K562 (cell line): Measurements from ENCODE around the gene ODF4. TPM values are rescaled to one million over a fixed set of nuclear protein-coding genes. Genes with fewer than 3 reads are reported as not detected.
A peak's percentile ranks its signal among the peaks of the same experiment; 100 is the strongest.

Experiments
- ATF7 ChIP-seq: fragments of 450-650 bp; IDR thresholded peaks from 2 replicates; pipeline ENCODE4 v1.7.1; 2014; ENCODE audit warnings: mild to moderate bottlenecking, moderate library complexity
- CBFA2T2 ChIP-seq: fragments of 450-650 bp; conservative IDR thresholded peaks from 2 replicates; pipeline ENCODE4 v1.6.1; 2017; ENCODE audit warnings: mild to moderate bottlenecking
- DMBX1 ChIP-seq: fragments of 250-450 bp; sonication (Bioruptor Pico); IDR thresholded peaks from 2 replicates; pipeline ENCODE4 v1.8.0; 2022; ENCODE audit warnings: inconsistent platforms, mild to moderate bottlenecking, moderate library complexity, borderline replicate concordance
- DPF2 ChIP-seq: fragments of 450-650 bp; IDR thresholded peaks from 2 replicates; pipeline ENCODE4 v1.6.1; 2016
- MED1 ChIP-seq: sonication (generic); formaldehyde crosslinking; IDR thresholded peaks from 2 replicates; pipeline ENCODE4 v1.8.1; 2023; ENCODE audit warnings: missing genetic modification reagents, borderline replicate concordance
- MYBL2 ChIP-seq, 2 experiments: fragments of 450-650 bp in 1 of 2; sonication (generic) in 1 of 2; formaldehyde crosslinking in 1 of 2; IDR thresholded peaks; 2 replicates each; pipeline versions ENCODE4 v1.6.1 to v1.8.1; 2017 to 2022; ENCODE audit warnings: borderline replicate concordance in 1 of 2, inconsistent platforms in 1 of 2, low read depth in 1 of 2, mild to moderate bottlenecking in 1 of 2, missing genetic modification reagents in 1 of 2, moderate library complexity in 1 of 2
- NCOA4 ChIP-seq: fragments of 450-650 bp; IDR thresholded peaks from 2 replicates; pipeline ENCODE4 v1.6.1; 2018; ENCODE audit warnings: mild to moderate bottlenecking; ENCODE audit not compliant: partially characterized antibody
- NFE2 ChIP-seq: IDR thresholded peaks from 2 replicates; pipeline ENCODE4 v1.6.1; 2014; ENCODE audit warnings: antibody characterized with exemption, low read depth
- PHF20 ChIP-seq: fragments of 450-650 bp; IDR thresholded peaks from 2 replicates; pipeline ENCODE4 v1.6.1; 2018; ENCODE audit not compliant: partially characterized antibody
- PTRF ChIP-seq: fragments of 450-650 bp; IDR thresholded peaks from 2 replicates; pipeline ENCODE4 v1.6.1; 2016; ENCODE audit warnings: mild to moderate bottlenecking, missing genetic modification characterization, missing compliant biosample characterization
- RCOR1 ChIP-seq, 2 experiments: IDR thresholded peaks; 2 replicates each; pipeline ENCODE4 v1.6.1; 2012; ENCODE audit warnings: low read depth in 2 of 2, low read length in 2 of 2, borderline replicate concordance in 1 of 2, improper control_type of control experiment in 1 of 2
- SRSF3 ChIP-seq: fragments of 200-400 bp; formaldehyde crosslinking; IDR thresholded peaks from 2 replicates; pipeline ENCODE4 v1.6.1; 2016; ENCODE audit warnings: mild to moderate bottlenecking, low read length, moderate library complexity; ENCODE audit not compliant: insufficient read depth
- ZNF280A ChIP-seq: fragments of 450-650 bp; IDR thresholded peaks from 2 replicates; pipeline ENCODE4 v1.6.1; 2018; ENCODE audit warnings: mild to moderate bottlenecking, low read depth; ENCODE audit not compliant: partially characterized antibody
- ZNF280B ChIP-seq: fragments of 250-450 bp; sonication (Bioruptor Pico); IDR thresholded peaks from 2 replicates; pipeline ENCODE4 v1.5.1; 2021; ENCODE audit warnings: mild to moderate bottlenecking
- ZNF324 ChIP-seq: fragments of 250-450 bp; sonication (Bioruptor Pico); IDR thresholded peaks from 2 replicates; pipeline ENCODE4 v1.4.0; 2020; ENCODE audit warnings: mild to moderate bottlenecking
- polyA plus RNA-seq, 8 experiments: library from polyadenylated mRNA; depleted of rRNA in 4 of 8; stranded (reverse) in 5 of 8; unstranded in 3 of 8; fragments of >200 nt; fragmentation: Nextera tagmentation in 2 of 8; fragmentation: Illumina TruSeq in 1 of 8; extraction: Ambion mirVana in 2 of 8; extraction: Trizol in 1 of 8; gene quantifications; 2 replicates each; pipeline versions ENCODE4 v1.2.1 to v1.2.3, GENCODE V29; 2011 to 2014; ENCODE audit warnings: inconsistent platforms in 1 of 8, missing spikeins in 1 of 8
- total RNA-seq, 7 experiments: library from RNA; depleted of rRNA in 6 of 7; stranded (reverse); fragments of >200 nt in 6 of 7; fragmentation: Illumina TruSeq in 2 of 7; extraction: Trizol in 2 of 7; gene quantifications; 2 replicates each; pipeline versions ENCODE4 v1.2.1 to v1.2.3, GENCODE V29; 2011 to 2021; ENCODE audit warnings: low replicate concordance in 1 of 7
- TF ChIP-seq, protein P1 (sequence below), 2 experiments: fragments of 150-350 bp in 1 of 2; IDR thresholded peaks; 2 replicates each; pipeline ENCODE4 v1.6.1; 2012 to 2016; ENCODE audit warnings: low read depth in 2 of 2, low read length in 2 of 2, mild to moderate bottlenecking in 1 of 2, moderate library complexity in 1 of 2
- TF ChIP-seq, protein P2 (sequence below): sonication (generic); formaldehyde crosslinking; IDR thresholded peaks from 2 replicates; pipeline ENCODE4 v1.8.0; 2022; ENCODE audit warnings: mild to moderate bottlenecking, low read depth, missing genetic modification reagents
- TF ChIP-seq, protein P3 (sequence below): sonication (generic); formaldehyde crosslinking; IDR thresholded peaks from 2 replicates; pipeline ENCODE4 v1.8.0; 2022; ENCODE audit warnings: missing genetic modification reagents, mild to moderate bottlenecking, borderline replicate concordance

Gene ODF4
- total and polyA plus RNA-seq, 9 of the 15 experiments (the other 6 are each of a cell fraction or from before 2014, with no cell fraction given) = not detected

DNA sequence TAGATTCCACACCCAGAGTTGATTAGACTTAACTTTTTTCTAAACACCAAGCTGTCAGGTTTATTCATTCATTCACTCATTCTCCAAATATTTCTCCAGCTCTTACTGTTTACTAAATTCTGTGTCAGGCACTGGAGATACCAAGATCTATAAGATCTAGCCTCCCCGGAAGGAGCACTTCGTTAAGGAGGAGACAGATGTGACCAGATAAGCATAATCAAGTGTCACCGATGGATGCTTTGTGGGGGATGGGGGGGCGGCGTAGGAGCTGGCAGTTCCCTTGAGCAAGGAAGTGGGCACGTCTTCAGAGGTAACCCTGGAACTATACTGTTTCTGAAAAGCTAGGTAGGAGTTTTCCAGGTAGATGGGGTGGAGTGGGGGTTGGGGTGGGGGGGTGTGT lies 47.2 kb downstream of the ODF4 start (continued):
- TF ChIP-seq NFE2 (no peak), MED1 (CRISPR knock-in tag) (no peak), ATF7 (no peak), PHF20 (no peak), RCOR1 (IDR thresholded peaks at IDR 0.05; ENCODE audit: borderline replicate concordance in 1 of 2, low read depth in 2 of 2, low read length in 2 of 2) (peak in 1 of 2 experiments; percentile 70; a peak in 2 of 4 replicates), DMBX1 (CRISPR knock-in tag) (no peak), CBFA2T2 (peak; percentile 69), SRSF3 (no peak), ZNF324 (CRISPR knock-in tag) (no peak), NCOA4 (no peak), PTRF (tag) (no peak), DPF2 (0 out of 2 replicates have a peak, but pooled peaks have one; percentile 49), ZNF280A (no peak), MYBL2 (IDR thresholded peaks at IDR 0.05; ENCODE audit: low read depth) (no peak), MYBL2 (CRISPR knock-in tag; IDR thresholded peaks at IDR 0.05; ENCODE audit: borderline replicate concordance) (no peak), ZNF280B (CRISPR knock-in tag) (no peak)
- TF ChIP-seq, protein P1, sequence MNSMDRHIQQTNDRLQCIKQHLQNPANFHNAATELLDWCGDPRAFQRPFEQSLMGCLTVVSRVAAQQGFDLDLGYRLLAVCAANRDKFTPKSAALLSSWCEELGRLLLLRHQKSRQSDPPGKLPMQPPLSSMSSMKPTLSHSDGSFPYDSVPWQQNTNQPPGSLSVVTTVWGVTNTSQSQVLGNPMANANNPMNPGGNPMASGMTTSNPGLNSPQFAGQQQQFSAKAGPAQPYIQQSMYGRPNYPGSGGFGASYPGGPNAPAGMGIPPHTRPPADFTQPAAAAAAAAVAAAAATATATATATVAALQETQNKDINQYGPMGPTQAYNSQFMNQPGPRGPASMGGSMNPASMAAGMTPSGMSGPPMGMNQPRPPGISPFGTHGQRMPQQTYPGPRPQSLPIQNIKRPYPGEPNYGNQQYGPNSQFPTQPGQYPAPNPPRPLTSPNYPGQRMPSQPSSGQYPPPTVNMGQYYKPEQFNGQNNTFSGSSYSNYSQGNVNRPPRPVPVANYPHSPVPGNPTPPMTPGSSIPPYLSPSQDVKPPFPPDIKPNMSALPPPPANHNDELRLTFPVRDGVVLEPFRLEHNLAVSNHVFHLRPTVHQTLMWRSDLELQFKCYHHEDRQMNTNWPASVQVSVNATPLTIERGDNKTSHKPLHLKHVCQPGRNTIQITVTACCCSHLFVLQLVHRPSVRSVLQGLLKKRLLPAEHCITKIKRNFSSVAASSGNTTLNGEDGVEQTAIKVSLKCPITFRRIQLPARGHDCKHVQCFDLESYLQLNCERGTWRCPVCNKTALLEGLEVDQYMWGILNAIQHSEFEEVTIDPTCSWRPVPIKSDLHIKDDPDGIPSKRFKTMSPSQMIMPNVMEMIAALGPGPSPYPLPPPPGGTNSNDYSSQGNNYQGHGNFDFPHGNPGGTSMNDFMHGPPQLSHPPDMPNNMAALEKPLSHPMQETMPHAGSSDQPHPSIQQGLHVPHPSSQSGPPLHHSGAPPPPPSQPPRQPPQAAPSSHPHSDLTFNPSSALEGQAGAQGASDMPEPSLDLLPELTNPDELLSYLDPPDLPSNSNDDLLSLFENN (IDR thresholded peaks at IDR 0.05; ENCODE audit: low read depth in 2 of 2, low read length in 2 of 2) = no peak
- TF ChIP-seq, protein P2, sequence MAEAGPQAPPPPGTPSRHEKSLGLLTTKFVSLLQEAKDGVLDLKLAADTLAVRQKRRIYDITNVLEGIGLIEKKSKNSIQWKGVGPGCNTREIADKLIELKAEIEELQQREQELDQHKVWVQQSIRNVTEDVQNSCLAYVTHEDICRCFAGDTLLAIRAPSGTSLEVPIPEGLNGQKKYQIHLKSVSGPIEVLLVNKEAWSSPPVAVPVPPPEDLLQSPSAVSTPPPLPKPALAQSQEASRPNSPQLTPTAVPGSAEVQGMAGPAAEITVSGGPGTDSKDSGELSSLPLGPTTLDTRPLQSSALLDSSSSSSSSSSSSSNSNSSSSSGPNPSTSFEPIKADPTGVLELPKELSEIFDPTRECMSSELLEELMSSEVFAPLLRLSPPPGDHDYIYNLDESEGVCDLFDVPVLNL = no peak
- TF ChIP-seq, protein P3, sequence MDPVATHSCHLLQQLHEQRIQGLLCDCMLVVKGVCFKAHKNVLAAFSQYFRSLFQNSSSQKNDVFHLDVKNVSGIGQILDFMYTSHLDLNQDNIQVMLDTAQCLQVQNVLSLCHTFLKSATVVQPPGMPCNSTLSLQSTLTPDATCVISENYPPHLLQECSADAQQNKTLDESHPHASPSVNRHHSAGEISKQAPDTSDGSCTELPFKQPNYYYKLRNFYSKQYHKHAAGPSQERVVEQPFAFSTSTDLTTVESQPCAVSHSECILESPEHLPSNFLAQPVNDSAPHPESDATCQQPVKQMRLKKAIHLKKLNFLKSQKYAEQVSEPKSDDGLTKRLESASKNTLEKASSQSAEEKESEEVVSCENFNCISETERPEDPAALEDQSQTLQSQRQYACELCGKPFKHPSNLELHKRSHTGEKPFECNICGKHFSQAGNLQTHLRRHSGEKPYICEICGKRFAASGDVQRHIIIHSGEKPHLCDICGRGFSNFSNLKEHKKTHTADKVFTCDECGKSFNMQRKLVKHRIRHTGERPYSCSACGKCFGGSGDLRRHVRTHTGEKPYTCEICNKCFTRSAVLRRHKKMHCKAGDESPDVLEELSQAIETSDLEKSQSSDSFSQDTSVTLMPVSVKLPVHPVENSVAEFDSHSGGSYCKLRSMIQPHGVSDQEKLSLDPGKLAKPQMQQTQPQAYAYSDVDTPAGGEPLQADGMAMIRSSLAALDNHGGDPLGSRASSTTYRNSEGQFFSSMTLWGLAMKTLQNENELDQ = no peak
